SK-N-DZ (cell line): ENCODE data around the gene HDGFL3.
A peak's percentile ranks its signal among the peaks of the same experiment; 100 is the strongest.
"Not testable (repeated sequence)": the region's sequence is repeated elsewhere in the genome, so short reads cannot be mapped to it uniquely, and the experiment has no call there.

Experiments used
- DNase-seq: peaks from one replicate; pipeline ENCODE4 v3.0.0-alpha.2; 2015; ENCODE audit warnings: low spot score

The HDGFL3 gene

DNA sequence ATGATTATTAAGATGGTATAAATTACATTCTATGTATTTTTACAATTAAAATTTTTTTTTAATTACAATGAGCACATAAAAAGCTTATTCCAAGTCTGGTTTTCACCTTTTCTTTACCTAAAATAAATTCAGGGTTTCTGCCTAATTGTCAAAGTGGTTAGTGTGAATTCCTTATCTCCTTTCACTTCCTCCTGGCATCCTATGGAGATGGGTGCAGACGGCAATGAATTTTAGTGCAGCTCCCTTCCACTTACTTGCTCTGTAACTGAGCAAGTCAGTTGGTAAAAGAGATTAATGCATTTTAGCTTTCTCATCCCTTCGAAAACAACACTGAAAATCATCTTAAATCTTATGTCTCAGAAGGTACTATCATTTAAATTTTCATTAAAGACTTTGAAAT, 13.1 kb downstream of the HDGFL3 start:
- DNase-seq: no peak

DNA sequence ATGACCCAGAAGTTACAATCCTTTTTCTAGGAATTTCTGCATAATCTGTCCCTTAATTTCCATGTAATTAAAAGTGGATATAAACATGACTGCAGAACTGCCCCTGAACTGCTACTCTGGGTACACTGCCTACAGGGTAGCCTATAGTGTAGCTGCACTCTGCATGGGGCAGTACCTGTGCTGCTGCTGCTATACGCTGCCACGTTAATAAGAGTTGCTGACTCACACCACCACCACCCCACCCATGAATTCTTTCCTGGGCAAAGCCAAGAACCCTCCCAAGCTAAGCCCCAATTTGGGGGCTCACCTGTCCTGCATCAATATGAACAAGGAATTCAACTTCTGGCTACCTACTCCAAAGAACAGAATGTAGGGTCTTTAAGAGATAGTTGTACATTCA, 13.9 kb downstream of the HDGFL3 start:
- DNase-seq: no peak

DNA sequence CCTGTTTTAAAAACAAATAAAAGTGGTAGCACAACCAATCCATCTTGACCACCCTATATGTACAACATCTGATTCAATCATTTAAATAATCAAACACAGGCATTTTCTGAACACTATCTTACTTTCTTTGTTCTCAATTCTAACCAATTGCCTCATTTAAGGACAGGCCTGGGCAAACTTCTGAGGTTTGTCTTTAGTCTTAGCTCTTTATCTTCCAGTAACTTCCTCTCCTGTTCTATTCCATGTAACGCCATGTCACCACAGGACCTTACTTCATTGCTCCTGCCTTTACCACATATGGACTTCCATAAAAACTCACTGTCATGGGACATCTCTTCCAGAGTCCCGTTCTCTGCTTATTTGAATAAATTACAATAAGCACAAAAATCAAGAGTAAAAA, 14.9 kb downstream of the HDGFL3 start:
- DNase-seq: no peak

DNA sequence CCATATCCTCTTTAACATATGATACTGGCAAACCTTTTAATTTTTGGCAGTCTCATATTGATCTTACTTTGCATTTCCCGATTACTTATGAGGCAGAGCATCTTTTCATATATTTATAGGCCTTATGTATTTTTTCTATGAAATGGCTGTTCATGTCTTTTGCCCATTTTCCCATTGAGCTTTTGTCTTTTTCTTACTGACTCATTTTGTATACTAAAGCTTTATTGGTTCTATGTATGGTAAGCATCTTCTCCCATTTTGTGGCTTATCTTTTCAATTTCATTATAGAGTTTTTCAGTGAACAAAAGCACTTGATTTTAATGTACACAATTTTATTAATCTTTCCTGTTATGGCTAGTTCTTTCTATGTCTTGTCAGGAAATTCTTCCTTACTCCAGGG, 17.2 kb downstream of the HDGFL3 start:
- no peak for DNase-seq

DNA sequence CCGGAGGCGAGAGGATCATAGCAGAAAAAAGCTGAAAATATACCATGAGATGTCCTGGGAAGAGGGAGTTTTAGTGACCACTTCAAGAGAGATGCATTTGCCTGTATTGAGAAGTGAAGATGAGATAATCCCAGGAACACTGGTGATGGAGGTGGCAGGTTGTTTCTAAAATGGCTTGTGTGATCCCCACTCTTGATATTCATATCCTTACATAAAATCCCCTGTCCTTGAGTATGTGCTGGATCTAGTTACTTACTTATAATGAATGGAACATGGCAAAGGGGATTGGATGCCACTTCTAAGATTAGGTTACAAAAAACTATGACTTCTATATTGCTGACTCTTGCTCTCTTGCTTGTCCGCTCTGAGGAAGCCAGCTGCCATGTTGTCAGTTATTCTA, 22.1 kb downstream of the HDGFL3 start:
- DNase-seq: no peak

DNA sequence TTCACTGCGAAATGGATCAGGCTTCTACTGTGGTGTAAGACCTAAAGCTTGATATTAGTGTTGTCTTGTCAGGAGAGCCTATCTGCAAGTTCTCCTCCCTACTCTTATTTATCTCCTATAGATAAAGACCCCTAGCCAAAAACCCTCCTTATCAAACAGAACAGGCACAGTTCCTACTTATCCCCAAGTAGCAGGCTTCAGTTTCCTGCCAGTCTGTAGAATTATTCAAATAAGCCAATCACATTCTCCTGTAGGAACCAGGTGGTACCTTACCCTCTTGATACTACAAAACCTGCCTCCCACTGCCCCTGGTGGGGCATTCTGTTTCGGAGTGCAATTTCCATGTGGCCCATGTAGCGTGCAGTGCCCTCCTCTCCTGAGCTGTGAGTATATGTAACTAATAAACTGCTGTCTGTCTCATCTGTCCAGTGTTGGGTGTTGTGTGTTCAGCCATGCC, 28.7 kb downstream of the HDGFL3 start:
- DNase-seq: peak; percentile 16

DNA sequence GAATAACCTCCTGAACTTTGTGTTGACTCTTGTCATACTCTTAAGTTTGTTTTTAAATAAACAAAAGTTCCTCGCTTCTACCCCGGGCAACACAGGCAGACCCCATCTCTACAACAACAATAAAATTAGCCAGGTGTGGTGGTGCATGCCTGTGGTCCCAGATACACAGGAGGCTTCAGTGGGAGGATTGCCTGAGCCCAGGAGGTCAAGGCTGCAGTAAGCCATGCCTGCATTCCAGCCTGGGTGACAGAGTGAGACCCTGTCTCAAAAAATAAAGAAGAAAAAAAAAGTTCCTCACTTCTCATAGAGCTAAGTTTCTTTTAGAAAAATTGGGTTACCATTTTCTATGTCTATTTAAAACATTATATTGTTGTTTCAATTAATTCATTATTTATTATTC, 29.2 kb downstream of the HDGFL3 start:
- no peak for DNase-seq

DNA sequence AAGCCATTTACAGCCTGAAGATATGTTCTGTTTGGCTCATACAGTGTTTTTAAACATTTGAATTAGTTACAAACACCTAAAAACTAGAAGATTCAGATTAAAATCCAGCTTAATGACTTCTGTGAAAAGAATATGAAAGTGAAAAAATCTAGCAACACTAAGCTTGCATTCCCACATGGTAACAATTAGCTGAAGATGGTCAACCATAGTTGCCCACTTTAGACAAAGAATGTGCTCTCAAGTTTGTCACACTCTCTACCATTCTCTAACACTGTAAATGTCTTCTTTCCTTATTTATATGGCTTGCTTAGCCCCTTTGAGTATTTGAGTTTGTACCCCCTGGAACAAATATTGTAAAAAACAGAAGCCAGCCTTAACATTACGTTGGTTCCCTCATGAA, 32.7 kb downstream of the HDGFL3 start:
- no peak for DNase-seq

DNA sequence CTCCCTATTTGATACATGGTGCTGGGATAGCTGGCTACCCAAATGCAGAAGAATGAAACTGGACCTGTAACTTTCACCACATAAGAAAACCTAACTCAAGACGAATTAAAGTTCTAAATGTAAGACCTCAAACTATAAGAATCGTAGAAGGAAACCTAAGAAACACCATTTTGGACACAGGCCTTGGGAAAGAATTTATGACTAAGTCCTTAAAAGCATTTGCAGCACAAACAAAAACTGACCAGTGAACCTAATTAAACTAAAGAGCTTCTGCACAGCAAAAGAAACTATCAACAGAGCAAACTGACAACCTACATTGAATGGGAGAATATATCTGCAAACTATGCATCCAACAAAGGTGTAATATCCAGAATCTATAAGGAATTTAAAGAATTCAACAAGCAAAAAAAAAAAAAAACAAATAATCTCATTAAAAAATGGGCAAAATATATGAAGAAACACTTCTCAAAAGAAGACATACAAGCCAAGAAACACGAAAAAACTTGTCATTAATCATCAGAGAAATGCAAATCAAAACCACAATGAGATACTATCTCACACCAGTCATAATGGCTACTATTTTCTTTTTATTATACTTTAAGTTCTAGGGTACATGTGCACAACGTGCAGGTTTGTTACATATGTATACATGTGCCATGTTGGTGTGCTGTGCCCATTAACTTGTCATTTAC, 37.0 kb downstream of the HDGFL3 start:
- DNase-seq: no peak

DNA sequence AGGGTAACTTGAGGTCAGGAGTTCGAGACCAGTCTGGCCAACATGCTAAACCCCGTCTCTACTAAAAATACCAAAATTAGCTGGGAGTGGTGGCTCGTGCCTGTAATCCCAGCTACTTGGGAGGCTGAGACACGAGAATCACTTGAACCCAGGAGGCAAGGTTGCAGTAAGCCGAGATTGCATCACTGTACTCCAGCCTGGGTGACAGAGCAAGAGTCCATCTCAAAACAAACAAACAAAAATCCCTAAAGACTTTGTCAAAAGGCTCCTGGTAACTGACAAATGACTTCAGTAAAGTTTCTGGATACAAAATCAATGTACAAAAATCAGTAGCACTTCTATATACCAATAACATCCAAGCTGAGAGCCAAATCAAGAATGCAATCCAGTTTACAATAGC, 38.0 kb downstream of the HDGFL3 start:
- not testable (repeated sequence) for DNase-seq

DNA sequence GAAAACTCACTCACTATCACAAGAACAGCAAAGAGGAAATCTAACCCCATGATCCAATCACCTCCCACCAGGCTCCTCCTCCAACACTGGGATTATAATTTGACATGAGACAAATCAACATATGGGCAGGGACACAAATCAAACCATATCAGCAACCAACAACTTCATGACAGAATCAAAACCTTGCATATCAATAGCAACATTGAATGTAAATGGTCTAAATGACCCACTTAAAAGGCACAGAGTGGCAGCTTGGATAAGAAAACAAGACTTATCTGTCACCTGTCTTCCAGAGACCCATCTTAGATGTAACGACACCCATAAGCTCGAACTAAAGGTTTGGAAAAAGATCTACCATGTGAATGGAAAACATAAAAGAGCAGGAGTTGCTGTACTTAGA, 40.8 kb downstream of the HDGFL3 start:
- no peak for DNase-seq

DNA sequence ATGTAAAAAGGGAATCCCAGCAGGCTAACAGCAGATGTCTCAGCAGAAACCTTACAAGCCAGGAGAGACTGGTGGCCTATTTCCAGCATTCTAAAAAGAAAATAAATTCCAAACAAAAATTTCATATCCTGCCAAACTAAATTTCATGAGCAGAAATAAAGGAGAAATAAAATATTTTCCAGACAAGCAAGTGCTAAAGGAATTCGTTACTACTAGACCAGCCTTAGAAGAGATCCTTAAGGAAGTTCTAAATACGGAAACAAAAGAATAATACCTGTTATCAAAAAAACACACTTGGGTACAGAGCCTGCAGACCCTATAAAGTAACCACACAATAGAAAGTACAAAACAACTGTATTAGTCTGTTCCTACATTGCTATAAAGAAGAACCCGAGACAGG, 41.4 kb downstream of the HDGFL3 start:
- DNase-seq: no peak

DNA sequence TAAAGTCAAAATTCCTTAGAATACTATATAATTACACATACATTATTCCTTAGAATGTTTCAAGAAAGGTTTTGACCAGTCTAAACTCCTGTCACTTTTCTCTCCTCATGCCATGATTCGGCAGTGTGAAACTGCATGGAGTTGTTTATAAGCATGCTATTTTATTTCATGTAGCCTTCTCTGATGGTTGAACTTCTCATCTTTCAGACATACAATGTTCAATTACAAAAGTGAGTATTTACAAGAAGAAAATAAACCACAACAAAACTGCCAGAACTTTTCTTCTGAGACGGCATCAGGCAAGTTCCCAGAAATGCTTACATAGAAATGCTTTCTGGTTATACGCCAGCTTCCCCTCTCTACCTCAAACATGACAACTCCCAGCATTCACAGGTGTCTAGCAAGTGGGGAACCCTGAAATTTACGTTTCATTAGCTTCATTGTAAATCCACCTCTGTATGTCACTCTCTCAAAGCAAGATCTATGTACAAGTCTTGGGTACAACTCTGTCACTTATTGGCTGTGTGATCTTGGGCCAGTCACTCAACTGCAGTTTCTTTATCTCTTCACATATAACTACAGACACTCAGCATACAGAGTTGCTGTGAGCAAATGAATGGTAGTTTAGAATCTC, 42.7 kb downstream of the HDGFL3 start:
- DNase-seq: no peak

DNA sequence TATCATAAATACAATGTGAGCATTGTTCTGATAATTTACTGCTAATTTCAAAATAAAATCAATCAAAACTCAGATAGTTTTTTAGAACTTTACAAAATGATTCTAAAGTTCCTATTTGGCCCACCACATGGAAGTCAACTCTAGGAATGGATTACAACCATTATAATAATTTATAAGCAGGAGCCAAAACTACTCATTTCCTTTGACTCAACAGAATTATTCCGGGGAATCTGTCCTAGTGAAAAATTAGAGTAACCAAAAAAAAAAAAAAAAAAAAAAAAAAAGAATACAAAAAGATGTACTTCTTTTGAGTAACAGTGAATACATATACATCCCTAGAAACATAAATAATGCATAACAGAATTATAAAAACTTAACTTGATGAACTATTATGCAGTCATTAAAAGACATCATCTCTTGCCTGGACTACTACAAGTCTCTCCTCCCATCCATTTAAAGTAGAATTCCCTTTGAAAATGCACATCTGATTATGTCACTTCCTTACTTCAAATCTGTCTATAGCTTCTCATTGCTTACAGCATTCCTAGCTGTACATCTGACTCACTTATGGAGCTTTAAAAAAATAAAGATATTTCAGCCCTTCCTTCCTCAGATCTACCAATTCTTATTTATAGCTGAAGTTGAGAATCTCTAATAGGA, 43.4 kb downstream of the HDGFL3 start:
- DNase-seq: no peak

DNA sequence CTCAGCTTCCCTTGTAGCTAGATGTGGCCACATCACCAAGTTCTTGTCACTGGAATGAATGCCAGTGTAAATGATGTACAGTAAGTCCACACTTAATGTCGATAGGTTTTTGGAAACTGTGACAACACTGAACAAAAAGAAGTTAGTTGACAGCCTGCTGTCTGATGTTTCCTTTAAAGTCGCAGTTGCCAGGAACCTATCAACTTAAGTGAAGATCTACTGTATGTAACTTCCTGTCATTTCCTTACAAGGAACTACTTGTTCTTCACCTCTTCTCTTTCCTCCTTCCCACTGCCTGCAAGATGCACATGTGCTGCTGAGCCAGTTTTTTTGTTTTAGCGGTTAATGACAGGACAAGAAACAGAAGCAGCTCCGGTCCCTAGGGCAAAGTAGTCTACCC, 44.6 kb downstream of the HDGFL3 start:
- DNase-seq: no peak

DNA sequence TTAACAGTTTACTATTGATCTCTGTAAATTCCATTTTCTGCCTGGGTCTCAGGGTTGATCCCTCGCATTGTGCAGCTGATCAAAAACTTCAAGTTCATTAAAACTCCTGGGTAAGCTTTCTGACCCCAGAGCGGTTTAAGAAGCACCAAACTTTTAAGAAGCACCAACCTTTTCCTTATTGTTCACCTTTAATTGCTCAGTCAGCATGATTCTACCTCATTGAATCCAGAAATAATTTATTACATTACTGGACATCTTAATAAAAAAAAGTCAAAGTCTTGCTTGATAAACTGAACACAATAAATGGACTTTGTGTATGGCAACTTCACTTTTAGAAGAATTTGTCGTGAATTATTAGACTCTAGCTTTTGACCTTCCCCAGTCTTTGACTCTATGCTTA, 46.9 kb downstream of the HDGFL3 start:
- DNase-seq: no peak

DNA sequence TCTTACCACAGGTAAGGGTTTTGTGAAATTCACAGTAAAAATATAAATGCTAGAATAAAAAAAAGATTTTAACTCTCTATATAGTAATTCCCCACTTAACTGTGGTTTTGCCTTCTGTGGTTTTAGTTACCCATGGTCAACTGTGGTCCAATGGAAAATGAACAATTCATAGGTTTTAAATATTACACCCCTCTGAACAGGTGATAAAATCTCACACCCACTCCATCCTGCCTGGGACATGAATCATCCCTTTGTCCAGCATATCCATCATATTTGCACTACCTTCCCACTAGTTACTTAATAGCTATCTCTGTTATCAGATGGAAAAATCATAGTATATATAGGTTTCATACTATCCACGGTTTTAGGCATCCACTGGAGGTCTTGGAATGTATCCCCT, 49.2 kb downstream of the HDGFL3 start:
- no peak for DNase-seq

DNA sequence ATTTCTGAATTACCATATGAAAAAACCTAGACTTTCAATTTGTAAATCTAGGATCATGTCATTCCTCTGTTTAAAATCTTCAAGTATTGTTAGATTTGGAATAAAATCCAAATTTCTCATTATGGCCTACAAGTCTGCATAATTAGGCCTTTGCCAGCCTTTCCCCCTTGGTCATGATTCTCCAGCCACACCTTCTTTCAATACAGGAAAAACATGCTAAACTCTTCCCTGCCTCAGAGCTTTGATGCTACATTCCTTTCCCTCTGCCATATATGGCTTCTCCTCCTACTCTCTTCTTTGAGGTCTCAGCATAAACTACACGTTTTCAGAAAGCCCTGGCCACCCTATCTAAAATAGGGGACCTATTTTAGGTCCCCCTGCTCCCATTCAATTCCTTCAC, 51.7 kb downstream of the HDGFL3 start:
- DNase-seq: no peak

DNA sequence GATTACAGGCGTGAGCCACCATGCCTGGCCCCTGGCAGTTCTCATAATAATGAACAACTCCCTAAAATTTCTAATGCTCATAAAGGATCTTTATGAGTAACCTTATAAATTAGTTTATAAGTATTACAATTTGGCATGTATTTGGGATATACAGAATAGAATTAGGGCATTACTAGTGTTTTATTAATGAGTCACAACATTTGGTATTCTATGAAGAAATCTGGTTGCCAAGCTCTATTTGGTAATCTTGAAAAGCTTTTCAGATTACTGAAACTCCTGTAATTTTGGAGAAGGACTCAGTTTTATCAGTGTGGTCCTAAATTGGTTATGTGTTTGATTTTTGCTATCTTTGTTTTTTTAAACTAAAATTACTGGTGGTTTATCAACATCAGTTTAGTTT, 54.3 kb downstream of the HDGFL3 start:
- no peak for DNase-seq

DNA sequence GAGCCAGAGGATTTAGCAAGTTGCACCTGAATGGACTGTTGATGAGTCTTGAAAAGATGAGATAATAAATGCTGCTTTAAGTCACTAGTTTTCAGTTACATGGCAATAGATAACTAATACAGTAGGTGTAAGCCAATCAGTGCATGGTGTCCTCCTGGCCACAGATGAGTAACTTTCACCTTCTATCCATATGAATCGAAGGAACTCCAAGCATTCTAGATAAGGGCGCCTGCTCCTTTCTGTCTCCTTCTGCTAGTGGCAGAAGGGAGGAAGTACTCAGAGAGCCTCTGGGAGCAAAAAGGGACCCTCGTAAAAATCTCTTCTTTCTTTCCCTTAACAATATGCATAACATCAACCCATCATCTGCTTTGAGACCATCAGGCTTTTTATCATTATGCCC, 62.9 kb downstream of the HDGFL3 start:
- DNase-seq: no peak

DNA sequence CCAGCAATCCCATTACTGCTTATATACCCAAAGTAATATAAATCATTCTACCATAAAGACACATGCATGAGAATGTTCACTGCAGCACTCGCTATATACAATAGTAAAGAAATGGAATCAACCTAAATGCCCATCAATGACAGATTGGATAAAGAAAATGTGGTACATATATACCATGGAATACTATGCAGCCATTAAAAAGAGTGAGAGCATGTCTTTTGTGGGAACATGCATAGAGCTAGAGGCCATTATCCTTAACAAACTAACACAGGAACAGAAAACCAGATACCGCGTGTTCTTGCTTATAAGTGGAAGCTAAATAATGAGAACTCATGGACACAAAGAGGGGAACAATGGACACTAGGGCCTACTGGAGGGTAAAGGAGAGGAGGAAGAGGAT, 65.5 kb downstream of the HDGFL3 start:
- not testable (repeated sequence) for DNase-seq

DNA sequence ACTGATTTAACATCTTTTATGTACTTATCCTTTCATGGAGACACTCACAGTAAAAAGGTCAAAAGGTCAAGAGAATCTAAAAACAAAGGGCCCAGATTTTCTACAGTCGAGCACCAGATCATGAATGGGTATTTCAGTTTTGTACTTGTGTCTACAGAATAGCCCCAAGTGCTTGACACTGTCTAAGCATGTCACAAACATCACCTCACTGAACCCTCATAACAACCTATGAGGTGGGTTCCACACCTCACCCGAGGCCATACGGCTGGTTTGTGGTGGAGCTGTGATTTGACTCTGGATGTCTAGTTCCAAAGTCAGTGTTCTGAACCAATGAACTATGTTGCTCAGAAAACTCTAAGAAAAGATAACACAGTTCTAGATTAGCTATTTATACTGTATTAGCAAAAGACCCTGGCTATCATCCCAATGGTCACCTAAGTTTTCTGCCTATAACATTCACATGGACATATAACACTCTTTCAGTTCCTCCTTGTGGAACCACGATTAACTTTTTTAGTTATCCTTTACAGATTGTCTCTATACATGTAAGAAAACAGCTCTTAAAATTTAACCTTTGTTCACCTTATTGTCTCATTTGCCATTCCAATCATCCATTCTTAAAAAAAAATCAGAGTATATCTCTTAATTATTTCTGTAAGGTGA, 74.6 kb downstream of the HDGFL3 start:
- no peak for DNase-seq

DNA sequence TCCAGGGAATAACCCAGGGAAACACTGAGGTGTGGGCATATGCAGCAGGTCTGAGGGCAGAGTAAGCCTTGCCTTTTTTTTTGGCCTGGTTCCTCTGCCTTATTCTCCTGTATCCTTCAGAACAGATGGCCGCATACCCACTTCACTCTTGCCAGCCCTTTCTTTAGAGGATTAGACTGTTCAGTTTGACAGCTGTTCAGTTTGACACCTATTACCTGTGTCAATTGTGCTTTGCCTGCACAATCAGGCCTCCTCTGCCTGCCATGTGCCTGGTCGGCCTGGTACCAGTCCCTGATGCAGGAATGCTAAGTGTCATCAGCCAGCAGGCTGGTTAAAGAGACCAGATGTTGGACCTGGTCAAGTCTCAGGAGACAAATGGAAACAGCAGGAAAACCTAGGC, 77.8 kb downstream of the HDGFL3 start:
- DNase-seq: no peak
